ENCODE results near the gene CEP162. TPM values are rescaled to one million over a fixed set of nuclear protein-coding genes. Genes with fewer than 3 reads are reported as not detected.
A peak's percentile ranks its signal among the peaks of the same experiment; 100 is the strongest.

Gene CEP162
- total and polyA plus RNA-seq, 2 experiments from 2014 or later, result 4.1 to 13.7 TPM

DNA sequence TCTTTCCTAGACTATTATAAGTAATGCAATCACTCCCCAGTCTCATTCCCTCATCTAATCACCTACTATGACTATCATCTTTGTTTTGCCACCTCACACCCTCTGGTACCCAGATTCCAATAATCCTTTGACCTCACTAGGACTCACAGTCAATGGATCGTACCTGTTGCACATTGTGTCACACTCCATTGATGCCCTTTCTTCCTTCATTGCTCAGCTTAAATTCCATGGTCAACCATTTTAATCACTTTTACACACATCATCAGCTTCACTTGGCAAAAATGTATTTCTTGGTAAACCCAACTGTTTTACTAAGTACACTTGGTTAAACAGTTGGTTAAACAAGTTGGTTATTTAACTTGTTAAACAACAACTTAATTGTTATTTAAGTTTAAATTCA, 44.0 kb downstream of the CEP162 start:
- Histone ChIP-seq H3K4me3 (no peak overlapping the region), H3K36me3 (replicated peaks; ENCODE audit: insufficient read depth, low read depth) (no peaks in the 10 kb centered on the region), H3K79me2 (no peaks in the 10 kb centered on the region), H3K4me1 (ENCODE audit: insufficient read depth) (no peaks in the 10 kb centered on the region), H2AFZ (no peak overlapping the region), H3K4me2 (no peak overlapping the region), H3K27ac (no peak overlapping the region), H3K27me3 (no peaks in the 10 kb centered on the region), H3K9me3 (ENCODE audit: low read depth) (no peaks in the 10 kb centered on the region), H4K20me1 (ENCODE audit: insufficient read depth, poor library complexity, severe bottlenecking) (no peaks in the 10 kb centered on the region), H3K9me2 (replicated peaks; ENCODE audit: insufficient read depth) (no peaks in the 10 kb centered on the region)
- TF ChIP-seq EZH2 (IDR thresholded peaks at IDR 0.05; ENCODE audit: borderline replicate concordance), result no peak
- no peak for TF ChIP-seq EZH2phosphoT487 (IDR thresholded peaks at IDR 0.05; ENCODE audit: low read depth, severe bottlenecking, unreplicated experiment)
- TF ChIP-seq, protein P1, sequence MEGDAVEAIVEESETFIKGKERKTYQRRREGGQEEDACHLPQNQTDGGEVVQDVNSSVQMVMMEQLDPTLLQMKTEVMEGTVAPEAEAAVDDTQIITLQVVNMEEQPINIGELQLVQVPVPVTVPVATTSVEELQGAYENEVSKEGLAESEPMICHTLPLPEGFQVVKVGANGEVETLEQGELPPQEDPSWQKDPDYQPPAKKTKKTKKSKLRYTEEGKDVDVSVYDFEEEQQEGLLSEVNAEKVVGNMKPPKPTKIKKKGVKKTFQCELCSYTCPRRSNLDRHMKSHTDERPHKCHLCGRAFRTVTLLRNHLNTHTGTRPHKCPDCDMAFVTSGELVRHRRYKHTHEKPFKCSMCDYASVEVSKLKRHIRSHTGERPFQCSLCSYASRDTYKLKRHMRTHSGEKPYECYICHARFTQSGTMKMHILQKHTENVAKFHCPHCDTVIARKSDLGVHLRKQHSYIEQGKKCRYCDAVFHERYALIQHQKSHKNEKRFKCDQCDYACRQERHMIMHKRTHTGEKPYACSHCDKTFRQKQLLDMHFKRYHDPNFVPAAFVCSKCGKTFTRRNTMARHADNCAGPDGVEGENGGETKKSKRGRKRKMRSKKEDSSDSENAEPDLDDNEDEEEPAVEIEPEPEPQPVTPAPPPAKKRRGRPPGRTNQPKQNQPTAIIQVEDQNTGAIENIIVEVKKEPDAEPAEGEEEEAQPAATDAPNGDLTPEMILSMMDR (IDR thresholded peaks at IDR 0.05; ENCODE audit: poor library complexity), result no peak
- DNase-seq (ENCODE audit: low spot score), result no peak
- WGBS (ENCODE audit: low lambda C conversion rate, missing lambda C conversion rate), result 96% methylated on average over 1 of the region's 1 CpG

DNA sequence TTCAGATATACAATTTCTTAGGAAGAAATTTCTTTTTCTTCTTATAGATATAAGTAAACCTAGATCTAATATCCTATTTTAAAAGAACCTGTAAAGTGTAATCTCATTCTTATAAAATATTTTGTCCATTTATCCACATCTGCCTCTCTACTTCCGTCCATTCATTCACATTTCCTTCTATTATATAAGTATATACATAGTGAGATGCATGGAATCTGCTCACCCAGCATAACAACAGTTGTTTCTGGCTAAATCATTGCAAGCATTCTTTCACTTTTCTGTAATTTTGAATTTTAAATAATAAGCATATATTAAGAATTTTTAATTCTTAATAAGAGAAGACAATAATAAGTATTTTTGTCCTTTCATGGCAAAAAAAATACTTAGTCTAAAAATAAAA, 45.4 kb downstream of the CEP162 start:
- Histone ChIP-seq H3K4me2 (no peak overlapping the region), H3K27ac (no peak overlapping the region), H3K4me1 (ENCODE audit: insufficient read depth) (no peaks in the 10 kb centered on the region), H3K79me2 (no peaks in the 10 kb centered on the region), H3K9me3 (ENCODE audit: low read depth) (no peaks in the 10 kb centered on the region), H4K20me1 (ENCODE audit: insufficient read depth, poor library complexity, severe bottlenecking) (no peaks in the 10 kb centered on the region), H3K9me2 (replicated peaks; ENCODE audit: insufficient read depth) (no peaks in the 10 kb centered on the region), H3K36me3 (replicated peaks; ENCODE audit: insufficient read depth, low read depth) (no peaks in the 10 kb centered on the region), H3K4me3 (no peak overlapping the region), H2AFZ (no peak overlapping the region), H3K27me3 (no peaks in the 10 kb centered on the region)
- no peak for DNase-seq (ENCODE audit: low spot score)
- no peak for TF ChIP-seq EZH2 (IDR thresholded peaks at IDR 0.05; ENCODE audit: borderline replicate concordance)
- no peak for TF ChIP-seq EZH2phosphoT487 (IDR thresholded peaks at IDR 0.05; ENCODE audit: low read depth, severe bottlenecking, unreplicated experiment)
- TF ChIP-seq, protein P1 (IDR thresholded peaks at IDR 0.05; ENCODE audit: poor library complexity), result no peak
- WGBS (ENCODE audit: low lambda C conversion rate, missing lambda C conversion rate), result 100% methylated on average over 1 of the region's 1 CpG

DNA sequence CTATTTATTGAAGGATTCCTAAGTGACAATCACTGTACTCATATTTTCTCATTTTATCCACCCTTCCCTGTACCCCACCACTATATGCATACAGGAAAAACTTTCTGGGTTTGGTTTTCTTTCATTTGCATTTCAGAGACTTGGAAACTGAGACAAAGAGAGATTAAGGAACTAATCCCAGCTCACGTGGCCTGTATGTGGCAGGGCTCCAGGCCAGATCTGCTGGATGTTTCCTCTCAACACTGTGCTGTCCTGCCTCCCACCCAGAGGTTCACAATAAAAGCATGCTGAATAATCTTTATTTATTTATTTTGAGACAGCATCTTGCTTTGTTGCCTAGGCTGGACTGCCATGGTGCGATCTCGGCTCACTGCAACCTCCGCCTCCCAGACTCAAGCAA, 50.2 kb downstream of the CEP162 start:
- H3K9me3 ChIP-seq (ENCODE audit: low read depth), result no peaks in the 10 kb centered on the region
- no peak overlapping the region for H3K4me3 ChIP-seq
- no peaks in the 10 kb centered on the region for H3K9me2 ChIP-seq (replicated peaks; ENCODE audit: insufficient read depth)
- H3K36me3 ChIP-seq (replicated peaks; ENCODE audit: insufficient read depth, low read depth), result no peaks in the 10 kb centered on the region
- no peak overlapping the region for H2AFZ ChIP-seq
- H3K4me2 ChIP-seq, result no peak overlapping the region
- H4K20me1 ChIP-seq (ENCODE audit: insufficient read depth, poor library complexity, severe bottlenecking), result no peaks in the 10 kb centered on the region
- no peak for DNase-seq (ENCODE audit: low spot score)
- 90% methylated on average over 4 of the region's 4 CpGs for WGBS (ENCODE audit: low lambda C conversion rate, missing lambda C conversion rate)
- no peak overlapping the region for H3K27ac ChIP-seq
- H3K79me2 ChIP-seq, result no peaks in the 10 kb centered on the region
- no peaks in the 10 kb centered on the region for H3K4me1 ChIP-seq (ENCODE audit: insufficient read depth)
- H3K27me3 ChIP-seq, result no peaks in the 10 kb centered on the region
- no peak for TF ChIP-seq EZH2 (IDR thresholded peaks at IDR 0.05; ENCODE audit: borderline replicate concordance)
- TF ChIP-seq, protein P1 (IDR thresholded peaks at IDR 0.05; ENCODE audit: poor library complexity), result no peak
- TF ChIP-seq EZH2phosphoT487 (IDR thresholded peaks at IDR 0.05; ENCODE audit: low read depth, severe bottlenecking, unreplicated experiment), result no peak

DNA sequence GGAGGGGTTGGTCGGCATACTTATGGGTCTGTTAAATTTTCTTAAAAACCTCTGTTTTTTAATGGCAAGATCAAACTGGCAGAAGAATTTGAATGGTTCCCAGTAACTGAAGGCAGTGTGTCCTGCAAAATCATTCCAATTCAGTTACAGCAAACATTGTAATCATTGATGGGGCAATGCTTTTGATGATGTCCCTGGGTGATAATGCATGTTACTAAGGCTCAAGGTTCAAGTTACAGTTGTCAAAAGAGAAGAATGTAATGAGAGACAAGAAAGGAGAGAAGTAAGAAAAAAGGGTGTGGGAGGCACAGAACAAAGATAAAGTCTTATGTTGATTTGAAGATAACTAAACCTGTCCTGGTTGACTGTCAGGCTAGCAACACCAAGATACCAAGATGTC, 54.9 kb downstream of the CEP162 start:
- no peak for TF ChIP-seq EZH2phosphoT487 (IDR thresholded peaks at IDR 0.05; ENCODE audit: low read depth, severe bottlenecking, unreplicated experiment)
- TF ChIP-seq, protein P1 (IDR thresholded peaks at IDR 0.05; ENCODE audit: poor library complexity), result no peak
- no peak for TF ChIP-seq EZH2 (IDR thresholded peaks at IDR 0.05; ENCODE audit: borderline replicate concordance)
- Histone ChIP-seq H3K9me3 (ENCODE audit: low read depth) (no peaks in the 10 kb centered on the region), H2AFZ (no peak overlapping the region), H4K20me1 (ENCODE audit: insufficient read depth, poor library complexity, severe bottlenecking) (no peaks in the 10 kb centered on the region), H3K27me3 (no peaks in the 10 kb centered on the region), H3K9me2 (replicated peaks; ENCODE audit: insufficient read depth) (no peaks in the 10 kb centered on the region), H3K4me1 (ENCODE audit: insufficient read depth) (no peaks in the 10 kb centered on the region), H3K4me3 (no peak overlapping the region), H3K27ac (no peak overlapping the region), H3K36me3 (replicated peaks; ENCODE audit: insufficient read depth, low read depth) (no peaks in the 10 kb centered on the region), H3K4me2 (no peak overlapping the region), H3K79me2 (no peaks in the 10 kb centered on the region)
- DNase-seq (ENCODE audit: low spot score), result peak; percentile 10
- WGBS (ENCODE audit: low lambda C conversion rate, missing lambda C conversion rate), result 88% methylated on average over 1 of the region's 1 CpG

Measured in hepatocyte (in vitro differentiated cells).